HG02885 (cell line): ENCODE results near the gene TSPAN14.
A peak's percentile ranks its signal among the peaks of the same experiment; 100 is the strongest.

Experiments
- ATAC-seq: cut with Tn5 transposase; IDR thresholded peaks from one replicate; pipeline ENCODE4 v1.9.1; 2021; ENCODE audit warnings: mild to moderate bottlenecking; ENCODE audit not compliant: unreplicated experiment, poor library complexity

Gene TSPAN14

DNA sequence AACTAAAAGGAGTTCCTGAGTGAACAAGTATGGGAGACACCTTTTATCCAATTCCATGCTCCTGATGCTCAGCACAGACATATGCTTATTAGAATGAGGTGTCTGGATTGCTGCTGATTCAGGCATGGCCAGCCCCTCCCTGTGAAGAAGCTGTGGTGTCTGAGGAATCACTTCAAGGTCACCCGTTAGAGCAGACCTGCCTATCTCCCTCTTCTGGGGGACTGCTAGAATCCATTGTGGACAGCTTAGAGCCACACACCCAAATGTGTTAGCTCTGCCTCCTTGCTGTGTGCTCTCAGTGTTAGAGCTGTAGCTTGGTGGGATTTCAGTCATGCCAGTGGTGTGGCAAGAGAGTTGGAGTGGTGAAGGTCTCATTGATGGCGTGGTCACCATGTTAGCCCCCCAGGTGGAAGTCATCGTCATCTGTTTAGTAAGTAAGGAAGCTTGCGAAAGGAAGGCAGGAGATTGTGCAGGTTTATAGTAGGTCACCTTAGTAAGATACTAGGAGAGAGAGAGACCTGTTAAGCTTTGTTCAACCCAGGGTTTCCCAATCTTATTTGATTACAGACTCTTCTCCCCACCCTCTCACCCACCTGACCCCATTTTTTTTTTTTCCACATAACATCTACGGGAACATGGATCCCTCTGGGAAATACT lies 32.9 kb upstream of the TSPAN14 start:
- ATAC-seq, result peak; percentile 7

DNA sequence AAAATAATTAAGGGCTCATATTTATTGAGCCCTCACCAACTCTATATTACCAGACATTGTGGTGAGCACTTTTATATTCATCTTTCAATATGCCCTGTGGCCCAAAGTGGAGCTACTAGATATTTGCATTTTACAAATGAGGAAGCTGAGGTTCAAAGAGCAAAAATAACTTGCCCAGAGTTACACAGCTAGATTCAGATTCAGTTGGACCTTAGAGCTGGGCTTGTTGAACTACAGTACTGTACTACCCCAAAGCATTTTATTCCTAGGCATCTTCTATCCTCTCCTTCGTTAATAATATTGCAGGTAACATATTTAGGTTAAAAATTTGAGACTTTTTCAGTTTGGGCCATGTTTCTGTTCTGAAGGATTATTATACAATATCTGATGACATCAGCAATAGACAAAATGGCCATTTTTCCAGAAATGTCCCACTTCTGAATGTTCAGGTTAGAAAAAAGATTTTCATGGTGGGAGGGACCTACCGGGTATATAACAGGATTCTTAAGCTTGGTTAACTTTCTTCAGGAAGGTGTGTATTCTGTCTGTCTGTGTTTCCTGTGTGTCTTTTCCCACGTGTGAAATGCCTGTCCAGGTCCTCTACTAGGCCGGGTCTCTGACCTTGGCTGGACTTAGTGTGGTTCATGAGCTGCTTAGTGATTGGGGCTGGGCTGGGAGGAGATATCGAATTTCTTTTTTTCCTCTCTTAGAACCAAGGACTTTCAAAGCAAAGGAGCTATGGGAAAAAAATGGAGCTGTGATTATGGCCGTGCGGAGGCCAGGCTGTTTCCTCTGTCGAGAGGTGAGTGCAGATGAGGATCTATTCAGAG lies 32.2 kb upstream of the TSPAN14 start:
- peak; percentile 91 for ATAC-seq

DNA sequence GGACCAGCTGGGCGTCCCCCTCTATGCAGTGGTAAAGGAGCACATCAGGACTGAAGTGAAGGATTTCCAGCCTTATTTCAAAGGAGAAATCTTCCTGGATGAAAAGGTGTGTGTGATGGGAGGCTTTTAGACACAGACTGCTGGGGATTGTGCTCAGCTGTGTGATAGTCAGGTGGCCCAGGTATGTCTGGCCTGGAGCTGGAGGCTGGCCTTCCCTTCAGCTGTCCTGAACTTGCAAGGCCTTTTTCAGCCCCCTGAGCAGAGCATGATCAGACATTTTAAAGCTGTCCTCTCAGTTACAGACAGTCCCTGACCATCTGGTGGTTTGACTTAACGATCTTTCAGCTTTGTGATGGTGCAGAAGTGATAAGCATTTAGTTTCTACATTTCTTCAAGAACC lies 28.2 kb upstream of the TSPAN14 start:
- ATAC-seq, result no peak

DNA sequence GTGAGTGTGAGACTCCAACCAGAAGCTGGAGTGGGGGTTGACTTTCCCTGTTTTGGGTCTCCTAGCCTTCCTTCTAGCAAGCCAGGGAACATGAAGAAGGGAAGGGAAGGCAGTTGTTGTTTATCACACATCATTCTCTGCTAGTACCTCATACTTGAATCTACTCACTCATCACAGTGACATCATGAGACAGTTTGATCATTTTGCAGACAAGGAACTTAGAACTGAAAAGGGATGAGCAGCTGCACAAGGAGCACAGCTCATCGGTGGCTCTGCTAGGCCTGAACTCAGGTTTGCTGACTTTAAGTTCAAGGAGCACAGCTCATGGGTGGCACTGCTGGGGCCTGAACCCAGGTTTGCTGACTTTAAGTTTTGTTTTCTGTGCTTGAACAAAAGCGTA lies 26.6 kb upstream of the TSPAN14 start:
- no peak for ATAC-seq

DNA sequence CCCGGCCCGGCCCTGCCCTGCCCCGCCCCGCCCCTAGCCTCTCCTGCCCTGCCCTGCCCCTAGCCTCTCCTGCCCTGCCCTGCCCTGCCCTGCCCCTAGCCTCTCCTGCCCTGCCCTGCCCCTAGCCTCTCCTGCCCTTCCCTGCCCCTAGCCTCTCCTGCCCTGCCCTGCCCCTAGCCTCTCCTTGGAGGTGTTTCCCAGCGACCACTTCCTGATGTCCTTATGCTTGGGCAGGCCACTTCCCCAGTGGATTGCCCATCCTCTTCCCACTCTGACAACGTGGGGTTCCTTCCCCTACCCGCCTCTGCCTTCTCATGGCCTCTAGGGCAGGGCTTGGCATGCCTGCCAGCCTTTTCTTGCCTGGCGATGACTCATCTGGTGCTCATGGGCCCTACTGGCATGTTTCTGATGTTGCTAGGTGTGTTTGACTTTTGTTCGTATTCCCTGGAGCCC lies 24.6 kb upstream of the TSPAN14 start:
- ATAC-seq, result no peak

DNA sequence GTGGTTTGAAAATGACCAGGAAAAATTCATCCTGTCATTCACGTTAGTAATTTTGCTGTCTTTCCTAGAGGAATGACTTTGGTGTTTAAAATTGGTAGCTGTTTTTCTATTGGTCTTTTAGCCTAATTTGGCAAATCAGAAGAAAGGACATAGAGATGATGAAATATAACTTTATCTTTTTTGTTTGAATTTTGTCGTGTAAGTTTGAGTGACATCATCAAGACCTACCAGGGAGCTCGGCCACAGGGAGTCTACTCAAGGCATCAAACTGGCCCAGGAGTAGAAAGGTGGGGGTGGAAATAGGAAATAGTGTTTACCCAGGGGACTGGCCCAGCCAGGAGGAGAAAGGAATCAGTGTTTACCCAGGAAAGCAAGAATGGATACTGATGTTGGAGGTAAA lies 21.0 kb upstream of the TSPAN14 start:
- no peak for ATAC-seq

DNA sequence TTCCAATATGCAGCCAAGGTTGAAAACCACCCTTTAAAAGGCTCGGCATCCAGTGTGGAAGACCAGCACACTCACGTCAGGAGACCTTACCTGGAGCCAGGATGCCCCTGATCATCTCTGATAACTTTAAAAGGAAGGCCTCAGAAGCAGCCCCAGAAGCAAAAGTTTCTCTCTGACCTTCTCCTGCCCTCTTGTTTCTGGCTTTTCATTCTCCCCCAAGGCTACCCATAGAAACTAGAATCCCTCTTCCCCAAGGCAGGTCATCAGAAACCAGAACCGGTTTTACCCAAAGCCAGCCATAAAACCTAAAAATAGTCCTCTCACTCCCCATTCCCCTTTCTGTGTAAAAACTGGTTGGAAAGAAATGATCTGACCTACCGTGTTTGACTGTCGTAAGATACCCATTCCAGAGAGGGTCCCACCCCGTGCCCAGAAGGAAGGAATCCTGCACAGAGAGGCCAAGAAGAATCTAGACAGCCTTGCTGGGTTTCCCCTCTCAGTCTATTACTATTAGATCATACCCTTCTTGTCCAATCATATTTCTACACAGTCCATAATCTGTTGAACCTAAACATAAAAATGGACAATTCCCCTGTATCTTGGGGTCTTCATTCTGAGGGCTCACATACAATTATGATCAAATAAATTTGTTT lies 17.5 kb upstream of the TSPAN14 start:
- no peak for ATAC-seq

DNA sequence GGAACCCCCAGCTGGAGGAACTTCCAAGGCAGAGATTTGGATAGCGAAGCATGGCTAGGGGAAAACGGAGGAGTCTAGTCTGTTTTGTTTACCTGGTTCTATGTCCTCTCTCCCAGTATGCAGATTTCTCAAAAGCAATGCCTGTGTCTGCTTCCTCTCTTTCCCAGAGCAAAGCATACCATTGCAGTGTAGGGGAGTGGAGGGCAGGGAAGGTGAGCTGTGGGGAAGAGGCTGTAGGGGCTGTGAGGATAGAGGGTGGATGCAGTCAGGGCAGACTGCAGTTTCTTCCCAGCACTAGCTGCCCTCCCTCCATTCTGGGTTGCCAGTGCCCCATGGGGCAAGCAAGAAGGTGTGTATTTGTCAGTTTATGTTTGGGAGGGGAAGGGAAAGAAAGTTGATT lies 16.9 kb upstream of the TSPAN14 start:
- ATAC-seq, result no peak

DNA sequence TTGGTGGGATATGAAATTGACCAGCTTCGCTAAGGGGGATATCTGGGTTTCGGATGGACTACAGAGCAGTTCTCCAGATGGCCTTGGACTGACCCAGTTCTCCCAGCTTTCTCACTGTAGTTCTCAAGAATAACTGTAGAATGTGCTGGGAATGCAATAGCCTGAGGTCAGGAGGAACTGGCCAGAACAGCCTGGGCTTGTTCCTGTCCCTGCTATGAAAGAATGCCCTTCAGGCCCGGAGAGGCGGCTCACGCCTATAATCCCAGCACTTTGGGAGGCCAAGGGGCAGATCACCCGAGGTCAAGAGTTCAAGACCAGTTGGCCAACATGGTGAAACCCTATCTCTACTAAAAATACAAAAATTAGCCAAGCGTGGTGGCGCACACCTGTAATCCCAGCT lies 12.3 kb upstream of the TSPAN14 start:
- ATAC-seq, result no peak

DNA sequence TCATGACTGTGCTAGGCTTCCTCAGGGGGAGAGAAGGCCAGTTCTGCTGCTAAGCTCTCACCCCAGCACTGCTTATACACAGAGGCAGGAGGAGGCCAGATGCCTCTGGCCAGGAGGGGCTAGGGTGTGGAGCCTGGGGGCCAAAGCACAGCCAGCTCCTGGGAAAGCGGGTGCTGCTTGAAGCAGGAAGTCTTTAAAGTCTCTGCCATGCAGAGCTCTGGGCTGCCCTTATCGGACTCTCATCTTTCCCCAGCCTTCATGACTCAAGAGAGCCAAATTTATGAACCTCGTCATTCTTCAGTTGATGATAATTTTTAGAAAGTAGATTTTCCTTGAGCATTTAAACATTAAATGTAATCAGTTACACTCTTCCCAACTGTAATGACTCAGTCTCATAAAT lies 11.2 kb upstream of the TSPAN14 start:
- no peak for ATAC-seq

DNA sequence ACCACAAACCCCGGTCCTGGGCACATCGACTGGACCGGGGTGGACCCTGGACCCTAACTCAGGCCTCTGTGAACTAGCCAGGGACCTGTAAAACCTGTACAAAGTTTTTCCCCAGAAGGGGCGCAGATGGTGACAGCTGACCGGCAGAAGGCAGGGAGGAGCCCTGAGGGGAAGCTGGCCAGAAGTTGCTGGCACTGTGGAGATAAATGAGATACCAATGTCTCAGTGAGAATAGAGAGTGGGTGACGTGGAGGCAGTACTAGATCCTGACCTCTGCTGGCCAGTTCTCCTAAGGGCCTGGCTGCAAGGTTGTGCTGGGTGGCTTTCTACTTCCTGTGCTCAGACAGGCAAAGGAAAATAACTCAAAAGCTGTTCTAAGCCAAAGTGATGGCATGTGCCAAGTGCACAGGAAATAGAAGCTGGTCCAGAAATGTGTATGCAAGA lies 10.6 kb upstream of the TSPAN14 start:
- ATAC-seq, result no peak

DNA sequence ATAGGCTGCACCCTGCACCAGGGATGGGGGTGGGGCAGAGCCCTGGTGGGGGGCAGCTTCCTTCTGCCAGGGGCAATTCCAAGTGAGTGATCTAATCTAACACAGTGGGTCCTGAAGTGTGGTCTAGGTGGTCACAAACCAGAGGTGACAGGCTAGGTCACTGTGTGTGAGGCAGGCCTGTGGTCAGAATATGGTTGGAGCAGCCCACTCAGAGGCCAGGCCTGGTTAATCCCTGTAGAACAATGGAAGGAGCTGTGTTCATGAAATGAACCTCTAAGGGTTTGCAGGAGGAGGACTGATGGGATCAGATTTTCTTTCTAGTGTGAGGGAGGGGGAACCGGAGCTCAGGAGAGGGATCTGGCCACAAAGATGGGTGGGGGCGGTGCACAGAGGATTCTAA lies 10.0 kb upstream of the TSPAN14 start:
- no peak for ATAC-seq

DNA sequence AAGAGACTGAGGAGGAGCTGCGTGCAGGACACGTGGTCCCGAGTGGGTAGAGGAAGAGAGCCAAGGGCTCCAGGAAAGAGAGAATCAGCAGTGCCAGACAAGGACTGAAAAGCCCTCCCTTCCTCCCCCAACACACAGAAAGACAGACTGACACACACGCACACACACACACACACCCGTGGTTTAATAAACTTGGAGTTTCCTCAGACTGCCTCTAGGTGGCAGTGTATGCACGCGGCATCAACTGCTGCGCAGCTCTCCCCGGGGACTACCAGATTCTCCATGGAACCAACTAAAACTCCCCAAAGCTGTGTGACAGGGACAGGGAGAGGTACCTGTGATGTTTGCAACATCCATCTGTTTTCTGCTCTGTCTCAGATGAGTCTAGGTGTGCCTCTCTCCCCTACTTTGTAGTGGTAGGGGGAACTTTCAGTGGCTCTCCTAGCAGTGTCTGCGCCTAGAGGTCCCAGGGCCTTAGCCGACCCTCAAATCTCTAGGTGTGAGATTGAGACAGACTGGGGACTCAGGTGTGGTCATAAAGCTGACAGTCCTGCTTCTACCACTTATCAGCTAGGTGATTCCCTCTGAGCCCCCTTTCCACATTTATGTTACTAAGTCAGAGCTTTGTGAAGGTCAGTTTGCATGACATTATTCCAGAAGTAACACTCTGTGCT lies 9.3 kb upstream of the TSPAN14 start:
- ATAC-seq, result peak; percentile 92

DNA sequence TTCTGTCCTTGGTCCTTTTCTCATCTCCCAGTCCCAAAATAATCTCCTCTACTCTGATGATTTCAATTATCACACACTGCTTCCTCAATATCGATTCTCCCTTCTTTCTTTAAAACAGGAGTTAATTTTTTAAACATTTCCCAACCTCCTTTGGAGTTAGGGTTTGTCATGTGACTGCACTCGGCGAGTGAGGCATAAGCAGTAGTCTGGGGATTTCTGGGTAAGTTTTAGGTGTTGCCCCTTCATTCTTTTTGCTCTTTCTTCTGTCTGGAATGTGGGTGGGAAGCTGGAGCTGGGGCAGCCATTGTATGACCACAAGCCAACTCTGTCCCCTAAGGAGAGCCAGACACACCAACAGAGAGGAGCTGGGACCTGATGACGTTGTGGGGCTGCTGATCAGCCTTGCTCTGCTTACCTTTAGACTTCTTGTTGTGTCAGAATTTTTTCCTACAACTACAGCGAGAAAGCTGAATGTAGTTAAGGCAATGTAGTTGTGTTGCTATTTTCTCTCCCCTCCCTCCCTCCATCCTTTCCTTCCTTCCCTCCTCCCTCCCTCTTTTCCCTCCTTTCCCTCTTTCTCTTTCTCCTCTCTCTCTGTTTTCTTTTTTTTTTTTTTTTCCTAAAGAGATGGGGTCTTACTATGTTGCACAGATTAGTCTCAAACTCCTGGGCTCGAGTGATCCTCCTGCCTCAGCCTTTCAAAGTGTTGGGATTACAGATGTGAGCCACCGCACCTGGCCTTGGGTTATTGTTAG lies 6.5 kb upstream of the TSPAN14 start:
- ATAC-seq, result no peak

DNA sequence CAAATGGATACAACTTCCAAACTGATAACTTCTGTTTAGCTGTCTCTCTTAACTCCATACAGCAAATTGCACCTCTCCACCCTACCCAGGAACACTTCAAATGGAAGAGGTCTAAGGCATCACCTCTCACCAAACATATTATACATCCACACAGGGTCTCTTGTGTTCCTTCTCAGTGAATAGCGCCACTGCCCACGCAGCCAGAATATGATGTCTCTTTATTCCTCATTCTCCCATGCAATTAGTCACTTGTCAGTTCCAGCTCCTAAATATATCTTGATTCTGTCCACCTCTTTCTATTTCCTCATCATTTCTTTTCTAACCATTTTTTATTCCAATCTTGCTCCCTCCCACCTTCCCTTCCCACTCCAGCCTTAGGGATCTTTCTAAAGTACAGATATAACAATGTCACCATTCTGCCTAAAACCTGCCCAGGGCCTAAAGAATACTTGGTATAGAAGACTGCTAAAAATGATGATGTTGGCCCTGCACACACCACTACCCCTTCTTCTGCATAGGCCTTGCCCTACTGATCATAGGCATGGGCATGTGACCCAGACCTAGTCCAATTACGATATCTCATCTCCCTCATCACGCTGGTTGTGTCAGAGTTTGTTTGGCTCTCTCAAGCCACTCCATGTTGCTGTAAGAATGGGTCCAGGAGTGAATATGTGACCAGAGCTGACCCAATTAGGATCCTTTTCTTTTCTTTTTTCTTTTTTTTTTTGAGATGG lies 5.7 kb upstream of the TSPAN14 start:
- no peak for ATAC-seq

DNA sequence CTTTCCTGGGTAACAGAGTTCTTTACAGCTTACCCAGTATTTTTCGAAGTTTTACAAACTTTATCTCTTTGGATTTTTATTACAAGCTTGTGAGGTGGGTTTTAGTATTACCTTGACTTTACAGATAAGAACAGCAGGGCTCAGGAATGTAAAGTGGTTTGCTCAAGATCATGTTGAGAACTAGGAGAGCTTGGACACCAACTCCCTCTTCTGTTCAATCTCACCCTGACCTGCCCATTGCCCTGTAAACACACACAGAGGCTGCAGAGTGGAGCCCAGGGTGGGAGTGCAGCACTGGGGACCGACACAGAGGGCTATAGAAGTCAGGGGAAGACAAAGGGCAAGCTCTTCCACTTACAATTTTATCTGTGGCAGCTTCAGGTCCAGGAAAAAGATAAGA lies 4.6 kb upstream of the TSPAN14 start:
- ATAC-seq, result no peak

DNA sequence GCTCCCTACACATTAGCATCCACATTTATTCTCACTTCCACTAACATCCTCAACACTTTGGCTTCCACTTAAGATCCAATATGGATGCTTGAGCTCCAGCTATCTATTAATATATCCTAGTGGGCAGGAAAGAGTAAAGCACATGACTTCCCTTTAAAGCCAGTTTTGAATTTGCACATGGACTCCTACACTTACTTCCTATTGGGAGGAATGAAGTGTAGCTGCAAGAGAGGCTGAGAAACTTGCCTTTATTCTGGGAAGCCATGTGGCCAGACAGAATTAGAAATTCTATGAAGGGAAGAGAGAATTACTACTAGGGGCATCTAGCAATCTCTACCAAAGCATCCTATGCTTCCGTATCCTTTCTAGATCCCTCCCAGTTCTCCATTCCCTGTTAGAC lies 3.0 kb upstream of the TSPAN14 start:
- no peak for ATAC-seq

DNA sequence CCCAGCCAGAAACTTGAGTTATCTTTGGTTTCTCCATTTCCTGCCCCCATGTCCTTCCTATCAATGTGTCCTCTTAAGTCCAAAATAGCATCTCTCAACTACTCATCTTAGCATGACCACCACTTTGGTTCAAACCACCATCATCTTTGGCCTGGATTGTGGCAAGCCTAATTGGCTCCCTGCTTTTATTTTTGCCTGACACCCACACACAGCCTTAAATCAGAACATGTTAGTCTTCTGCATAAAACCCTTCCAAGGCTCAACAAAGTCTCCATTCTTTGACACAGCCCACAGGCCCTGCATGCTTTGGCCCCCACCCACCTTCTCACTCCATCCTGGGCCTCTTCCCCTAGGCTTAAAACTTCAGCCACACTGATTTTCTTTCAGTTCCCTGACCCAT lies 2.0 kb upstream of the TSPAN14 start:
- ATAC-seq, result no peak

DNA sequence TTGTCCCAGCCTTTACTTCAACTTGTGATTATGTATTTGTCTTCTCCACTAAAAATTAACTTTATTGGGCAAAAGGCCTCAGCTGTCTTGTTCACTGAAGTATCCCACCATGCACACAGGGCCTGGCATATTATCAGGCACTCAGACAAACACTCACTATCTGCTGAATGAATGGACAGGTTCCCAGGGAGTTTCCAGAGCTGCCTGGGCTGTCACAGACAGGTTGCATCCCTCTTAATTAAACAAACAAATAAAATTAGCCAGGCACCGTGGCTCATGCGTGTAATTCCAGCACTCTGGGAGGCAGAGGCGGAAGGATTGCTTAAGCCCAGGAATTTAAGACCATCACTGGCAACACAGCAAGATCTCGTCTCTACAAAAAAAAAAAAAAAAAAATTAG lies 1.5 kb upstream of the TSPAN14 start:
- no peak for ATAC-seq
